ENCODE measurements around the gene NEMP2.

GRCh38 chr2:190530248-190530900 is 4.1 kb downstream of the NEMP2 start:
- TF ChIP-seq YY1 (IDR thresholded peaks at IDR 0.05; ENCODE audit: low read depth) (no peak), REST (IDR thresholded peaks at IDR 0.05; ENCODE audit: low read depth) (no peak), EP300 (IDR thresholded peaks at IDR 0.05; ENCODE audit: borderline replicate concordance) (no peak), MAX (IDR thresholded peaks at IDR 0.05) (no peak), CEBPB (IDR thresholded peaks at IDR 0.05) (no peak), RAD21 (IDR thresholded peaks at IDR 0.05; ENCODE audit: low read depth) (no peak), TAF1 (IDR thresholded peaks at IDR 0.05; ENCODE audit: low read depth) (no peak), EGR1 (IDR thresholded peaks at IDR 0.05) (no peak), NFIC (IDR thresholded peaks at IDR 0.05) (no peak), ZBTB7A (IDR thresholded peaks at IDR 0.05; ENCODE audit: low read depth) (no peak), CREB1 (IDR thresholded peaks at IDR 0.05; ENCODE audit: low read depth) (no peak), TEAD4 (IDR thresholded peaks at IDR 0.05) (no peak), TCF12 (IDR thresholded peaks at IDR 0.05; ENCODE audit: low read depth) (no peak), FOXM1 (IDR thresholded peaks at IDR 0.05; ENCODE audit: borderline replicate concordance, low read depth) (no peak)
